ENCODE results near the gene ZMYND11.
A peak's percentile ranks its signal among the peaks of the same experiment; 100 is the strongest.
"Not testable (repeated sequence)": the region's sequence is repeated elsewhere in the genome, so short reads cannot be mapped to it uniquely, and the experiment has no call there.

The ZMYND11 gene

DNA sequence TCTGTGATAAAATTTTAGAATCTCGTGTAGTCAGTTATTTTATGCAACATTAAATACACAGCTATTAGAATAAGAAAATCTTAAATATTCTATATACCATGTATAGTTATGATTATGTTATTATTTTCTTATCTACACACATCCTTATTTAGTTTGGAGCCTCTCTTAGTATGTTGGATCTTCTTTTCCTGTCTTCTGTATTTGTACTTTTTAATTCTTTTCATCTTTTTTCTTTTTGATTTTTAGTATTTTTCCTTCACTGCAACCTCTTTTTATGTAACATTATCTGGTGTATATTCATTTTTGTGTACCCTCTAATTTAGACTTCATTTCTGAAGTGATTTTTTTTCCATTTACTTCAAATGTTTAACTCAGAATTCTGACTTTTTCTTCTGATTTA is 48.9 kb downstream of the ZMYND11 start:
- H3K9me3 ChIP-seq (ENCODE audit: insufficient read depth, low read depth, low read length): no peaks in the 10 kb centered on the region
- no peak overlapping the region for H2BK12ac ChIP-seq (ENCODE audit: low read length)
- no peak overlapping the region for H4K8ac ChIP-seq (ENCODE audit: low read depth, low read length)
- no peak for DNase-seq
- H3K27ac ChIP-seq (ENCODE audit: low read depth, low read length): no peak overlapping the region
- no peak overlapping the region for H2AFZ ChIP-seq (ENCODE audit: insufficient read depth, low read length, poor library complexity)
- no peak overlapping the region for H3K4me2 ChIP-seq (ENCODE audit: low read length)
- no peak overlapping the region for H3K14ac ChIP-seq (ENCODE audit: low read length)
- no peak overlapping the region for H4K12ac ChIP-seq (ENCODE audit: low read depth, low read length)
- no peak overlapping the region for H3K4me3 ChIP-seq (ENCODE audit: low read depth, low read length)
- no peak overlapping the region for H3K23ac ChIP-seq (ENCODE audit: low read length)
- no peaks in the 10 kb centered on the region for H3K27me3 ChIP-seq (ENCODE audit: insufficient read depth, low read length)
- no peak overlapping the region for H3K9ac ChIP-seq (ENCODE audit: low read length)
- no peak overlapping the region for H3K18ac ChIP-seq (ENCODE audit: low read length)
- H3K4ac ChIP-seq (ENCODE audit: low read depth, low read length): no peak overlapping the region
- no peak overlapping the region for H2AK5ac ChIP-seq (ENCODE audit: low read length)
- no CpG with 5 or more reads among the region's 1 CpG for WGBS (ENCODE audit: extremely low coverage, insufficient coverage, insufficient read length)
- no peak overlapping the region for H4K91ac ChIP-seq (ENCODE audit: low read depth, low read length)
- H3K36me3 ChIP-seq (ENCODE audit: control insufficient read depth in 1 of 2, insufficient read depth in 2 of 2, low read length in 2 of 2): peaks cover 3 to 10% of the 10 kb centered on the region in 2 experiments
- no peak overlapping the region for H2BK5ac ChIP-seq (ENCODE audit: low read depth, low read length, poor library complexity)
- H2BK120ac ChIP-seq (ENCODE audit: insufficient read depth, low read length, poor library complexity): no peak overlapping the region
- H3K79me2 ChIP-seq (ENCODE audit: control insufficient read depth, insufficient read depth, low read length, poor library complexity): no peaks in the 10 kb centered on the region
- H3K4me1 ChIP-seq (ENCODE audit: control insufficient read depth in 1 of 2, insufficient read depth in 2 of 2, low read length in 2 of 2): no peaks in the 10 kb centered on the region
- H3K79me1 ChIP-seq (ENCODE audit: low read length): no peaks in the 10 kb centered on the region

DNA sequence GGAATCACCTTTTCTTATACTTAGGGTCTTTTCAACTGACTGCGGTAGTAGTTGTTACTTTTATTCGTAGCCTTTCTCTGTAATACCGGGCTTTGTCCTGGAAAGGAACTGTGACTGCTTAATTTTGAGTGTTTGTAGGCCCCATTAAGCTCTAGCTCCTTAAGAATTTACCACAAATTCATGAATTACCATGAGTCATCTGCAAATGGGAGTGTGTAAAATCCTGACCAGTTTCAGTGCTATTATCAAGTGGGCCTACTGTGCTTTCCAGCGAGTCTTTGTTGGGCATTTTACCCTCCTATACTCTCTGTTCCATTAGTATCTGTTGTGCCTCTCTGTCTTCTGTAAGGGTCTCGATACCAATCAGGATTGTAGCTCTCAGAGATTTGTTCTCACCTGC is 49.7 kb downstream of the ZMYND11 start:
- H2AK5ac ChIP-seq (ENCODE audit: low read length): no peak overlapping the region

DNA sequence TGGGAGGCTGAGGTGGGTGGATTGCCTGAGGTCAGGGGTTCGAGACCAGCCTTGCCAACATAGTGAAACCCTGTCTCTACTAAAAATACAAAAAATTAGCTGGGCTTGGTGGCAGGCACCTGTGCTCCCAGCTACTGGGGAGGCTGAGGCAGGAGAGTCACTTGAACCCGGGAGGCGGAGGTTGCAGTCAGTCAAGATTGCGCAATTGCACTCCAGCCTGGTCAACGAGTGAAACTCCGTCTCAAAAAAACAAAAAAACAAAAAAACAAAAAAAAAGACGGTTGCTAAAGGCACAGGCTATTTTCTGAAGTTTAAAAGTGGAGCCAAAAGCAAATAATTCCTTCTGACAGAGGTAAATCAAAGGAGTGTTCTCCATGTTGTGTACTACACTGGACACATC is 50.3 kb downstream of the ZMYND11 start:
- not testable (repeated sequence) for H3K4me1 ChIP-seq (ENCODE audit: control insufficient read depth in 1 of 2, insufficient read depth in 2 of 2, low read length in 2 of 2); H3K4me2 ChIP-seq (ENCODE audit: low read length); H3K9ac ChIP-seq (ENCODE audit: low read length); H3K18ac ChIP-seq (ENCODE audit: low read length); H4K8ac ChIP-seq (ENCODE audit: low read depth, low read length); H3K27ac ChIP-seq (ENCODE audit: low read depth, low read length); H3K9me3 ChIP-seq (ENCODE audit: insufficient read depth, low read depth, low read length); H3K79me2 ChIP-seq (ENCODE audit: control insufficient read depth, insufficient read depth, low read length, poor library complexity); H2BK12ac ChIP-seq (ENCODE audit: low read length); H4K91ac ChIP-seq (ENCODE audit: low read depth, low read length); H2AK5ac ChIP-seq (ENCODE audit: low read length); H3K36me3 ChIP-seq (ENCODE audit: control insufficient read depth in 1 of 2, insufficient read depth in 2 of 2, low read length in 2 of 2); H3K4me3 ChIP-seq (ENCODE audit: low read depth, low read length); H3K4ac ChIP-seq (ENCODE audit: low read depth, low read length); H2BK5ac ChIP-seq (ENCODE audit: low read depth, low read length, poor library complexity); H3K79me1 ChIP-seq (ENCODE audit: low read length); H2BK120ac ChIP-seq (ENCODE audit: insufficient read depth, low read length, poor library complexity); H2AFZ ChIP-seq (ENCODE audit: insufficient read depth, low read length, poor library complexity); H4K12ac ChIP-seq (ENCODE audit: low read depth, low read length); H3K23ac ChIP-seq (ENCODE audit: low read length); H3K14ac ChIP-seq (ENCODE audit: low read length); DNase-seq; H3K27me3 ChIP-seq (ENCODE audit: insufficient read depth, low read length)
- no CpG with 5 or more reads among the region's 7 CpGs for WGBS (ENCODE audit: extremely low coverage, insufficient coverage, insufficient read length)

More for the DNA sequence above, 49.7 kb downstream of the ZMYND11 start:
- H3K79me1 ChIP-seq (ENCODE audit: low read length): no peaks in the 10 kb centered on the region
- H3K4ac ChIP-seq (ENCODE audit: low read depth, low read length): no peak overlapping the region
- H2BK5ac ChIP-seq (ENCODE audit: low read depth, low read length, poor library complexity): no peak overlapping the region
- no peak overlapping the region for H2BK120ac ChIP-seq (ENCODE audit: insufficient read depth, low read length, poor library complexity)
- no peak overlapping the region for H3K14ac ChIP-seq (ENCODE audit: low read length)
- H3K4me2 ChIP-seq (ENCODE audit: low read length): no peak overlapping the region
- H3K27me3 ChIP-seq (ENCODE audit: insufficient read depth, low read length): no peaks in the 10 kb centered on the region
- no peak overlapping the region for H3K18ac ChIP-seq (ENCODE audit: low read length)
- H4K91ac ChIP-seq (ENCODE audit: low read depth, low read length): no peak overlapping the region
- no peak overlapping the region for H4K8ac ChIP-seq (ENCODE audit: low read depth, low read length)
- H2AFZ ChIP-seq (ENCODE audit: insufficient read depth, low read length, poor library complexity): no peak overlapping the region
- H3K36me3 ChIP-seq (ENCODE audit: control insufficient read depth in 1 of 2, insufficient read depth in 2 of 2, low read length in 2 of 2): peaks cover 3 to 10% of the 10 kb centered on the region in 2 experiments
- no CpG with 5 or more reads among the region's 5 CpGs for WGBS (ENCODE audit: extremely low coverage, insufficient coverage, insufficient read length)
- no peak overlapping the region for H4K12ac ChIP-seq (ENCODE audit: low read depth, low read length)
- no peaks in the 10 kb centered on the region for H3K9me3 ChIP-seq (ENCODE audit: insufficient read depth, low read depth, low read length)
- H3K23ac ChIP-seq (ENCODE audit: low read length): no peak overlapping the region
- H3K27ac ChIP-seq (ENCODE audit: low read depth, low read length): no peak overlapping the region
- no peaks in the 10 kb centered on the region for H3K4me1 ChIP-seq (ENCODE audit: control insufficient read depth in 1 of 2, insufficient read depth in 2 of 2, low read length in 2 of 2)
- H3K4me3 ChIP-seq (ENCODE audit: low read depth, low read length): no peak overlapping the region
- H3K79me2 ChIP-seq (ENCODE audit: control insufficient read depth, insufficient read depth, low read length, poor library complexity): no peaks in the 10 kb centered on the region
- no peak overlapping the region for H2BK12ac ChIP-seq (ENCODE audit: low read length)
- DNase-seq: no peak
- no peak overlapping the region for H3K9ac ChIP-seq (ENCODE audit: low read length)

DNA sequence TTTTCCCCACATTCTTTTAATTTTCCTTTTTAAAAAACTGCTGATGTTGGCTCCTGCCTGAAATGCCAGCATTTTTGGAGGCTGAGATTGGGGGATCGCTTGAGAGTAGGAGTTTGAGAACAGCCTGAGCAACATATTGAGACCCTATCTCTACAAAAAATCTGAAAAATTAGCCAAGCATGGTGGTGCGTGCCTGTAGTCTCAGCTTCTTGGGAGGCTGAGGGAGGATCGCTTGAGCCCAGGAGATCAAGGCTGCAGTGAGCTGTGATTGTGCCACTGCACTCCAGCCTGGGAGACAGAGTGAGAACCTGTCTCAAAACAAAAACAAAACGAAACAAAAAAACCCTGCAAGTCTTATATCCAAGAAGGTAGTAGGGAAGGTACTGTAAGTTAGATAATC is 51.7 kb downstream of the ZMYND11 start:
- Histone ChIP-seq H3K4me2 (ENCODE audit: low read length) (no peak overlapping the region), H2AK5ac (ENCODE audit: low read length) (no peak overlapping the region), H3K18ac (ENCODE audit: low read length) (no peak overlapping the region), H2BK12ac (ENCODE audit: low read length) (no peak overlapping the region), H3K4me1 (ENCODE audit: control insufficient read depth in 1 of 2, insufficient read depth in 2 of 2, low read length in 2 of 2) (no peaks in the 10 kb centered on the region), H4K91ac (ENCODE audit: low read depth, low read length) (no peak overlapping the region), H3K27me3 (ENCODE audit: insufficient read depth, low read length) (no peaks in the 10 kb centered on the region), H4K8ac (ENCODE audit: low read depth, low read length) (no peak overlapping the region), H3K79me1 (ENCODE audit: low read length) (no peaks in the 10 kb centered on the region), H3K79me2 (ENCODE audit: control insufficient read depth, insufficient read depth, low read length, poor library complexity) (no peaks in the 10 kb centered on the region), H3K27ac (ENCODE audit: low read depth, low read length) (no peak overlapping the region), H3K23ac (ENCODE audit: low read length) (no peak overlapping the region), H3K36me3 (ENCODE audit: control insufficient read depth in 1 of 2, insufficient read depth in 2 of 2, low read length in 2 of 2) (peaks cover 0 to 4% of the 10 kb centered on the region in 2 experiments), H2BK120ac (ENCODE audit: insufficient read depth, low read length, poor library complexity) (no peak overlapping the region), H2BK5ac (ENCODE audit: low read depth, low read length, poor library complexity) (no peak overlapping the region), H3K9ac (ENCODE audit: low read length) (no peak overlapping the region), H2AFZ (ENCODE audit: insufficient read depth, low read length, poor library complexity) (no peak overlapping the region), H3K14ac (ENCODE audit: low read length) (no peak overlapping the region), H3K4ac (ENCODE audit: low read depth, low read length) (no peak overlapping the region), H4K12ac (ENCODE audit: low read depth, low read length) (no peak overlapping the region), H3K4me3 (ENCODE audit: low read depth, low read length) (no peak overlapping the region), H3K9me3 (ENCODE audit: insufficient read depth, low read depth, low read length) (no peaks in the 10 kb centered on the region)
- no CpG with 5 or more reads among the region's 4 CpGs for WGBS (ENCODE audit: extremely low coverage, insufficient coverage, insufficient read length)
- peak; percentile 63 to 79 for DNase-seq
